Cardiac muscle cell (in vitro differentiated cells and primary cell): ENCODE measurements around the gene UBE2E3. TPM values are rescaled to one million over a fixed set of nuclear protein-coding genes. Genes with fewer than 3 reads are reported as not detected.

Experiments used
- DNase-seq, 2 donors: peaks; one replicate each; pipeline versions ENCODE4 v3.0.0 to v3.0.0-alpha.2; 2010 to 2017; ENCODE audit warnings: low read depth in 1 of 2, low spot score in 1 of 2
- H3K27ac ChIP-seq: fragments of 200-600 bp; sonication (generic); 2 replicates; pipeline ENCODE4 v1.5.1; 2016
- H3K27me3 ChIP-seq: fragments of 200-600 bp; sonication (generic); 2 replicates; pipeline ENCODE4 v1.6.0; 2016; ENCODE audit warnings: control low read depth
- H3K36me3 ChIP-seq: fragments of 200-600 bp; sonication (generic); 2 replicates; pipeline ENCODE4 v1.5.1; 2016; ENCODE audit warnings: control low read depth
- H3K4me1 ChIP-seq: fragments of 200-600 bp; sonication (generic); 2 replicates; pipeline ENCODE4 v1.8.1; 2017; ENCODE audit warnings: low read depth, mild to moderate bottlenecking, mixed run types
- H3K4me3 ChIP-seq: fragments of 200-600 bp; sonication (generic); 2 replicates; pipeline ENCODE4 v1.5.1; 2016; ENCODE audit warnings: mild to moderate bottlenecking
- H3K9me3 ChIP-seq: fragments of 200-600 bp; sonication (generic); 2 replicates; pipeline ENCODE4 v1.5.1; 2017; ENCODE audit warnings: low read depth, mild to moderate bottlenecking, control low read depth
- CTCF ChIP-seq: IDR thresholded peaks from 2 replicates; pipeline ENCODE4 v1.5.1; 2012; ENCODE audit warnings: low read depth, mild to moderate bottlenecking, low read length
- polyA plus RNA-seq: library from polyadenylated mRNA; unstranded; fragments of >200 nt; fragmentation: Nextera tagmentation; extraction: Ambion mirVana; gene quantifications from 2 replicates; pipeline ENCODE4 v1.2.1, GENCODE V29; 2016
- total RNA-seq: library from RNA; depleted of rRNA; stranded (reverse); fragments of >200 nt; gene quantifications from 2 replicates; pipeline ENCODE4 v1.2.3, GENCODE V29; 2016

UBE2E3 gene
- total and polyA plus RNA-seq, 2 experiments from 2014 or later, result 128 to 202 TPM

DNA sequence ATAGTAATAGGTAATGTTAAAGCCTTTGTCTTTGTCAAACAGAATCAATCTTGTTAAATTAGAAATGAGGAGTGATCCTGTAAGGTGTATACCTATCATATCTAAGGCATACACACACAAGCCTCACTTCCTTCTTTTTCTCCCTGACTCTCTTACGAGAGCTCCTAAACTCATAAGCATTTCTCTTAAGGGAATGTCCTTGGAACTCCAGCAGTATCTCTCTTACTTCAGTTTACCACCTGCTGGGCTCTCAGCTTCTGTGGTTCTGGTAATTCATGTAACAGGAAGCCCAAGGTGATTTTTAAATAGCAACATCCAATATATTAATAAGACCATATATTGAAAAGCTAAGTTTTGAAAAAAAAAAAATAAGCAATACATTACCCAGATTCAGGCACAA lies 85.9 kb downstream of the UBE2E3 start:
- Histone ChIP-seq H3K4me1 (peaks cover 28% of the 10 kb centered on the region), H3K27ac (no peak overlapping the region), H3K9me3 (no peaks in the 10 kb centered on the region), H3K4me3 (no peak overlapping the region), H3K36me3 (no peaks in the 10 kb centered on the region), H3K27me3 (no peaks in the 10 kb centered on the region)
- TF ChIP-seq CTCF, result no peak
- no peak for DNase-seq

- Histone ChIP-seq H3K9me3 (no peaks in the 10 kb centered on the region), H3K4me3 (no peak overlapping the region), H3K27ac (peak overlapping the region; percentile 31), H3K36me3 (no peaks in the 10 kb centered on the region), H3K27me3 (no peaks in the 10 kb centered on the region), H3K4me1 (peaks cover 21% of the 10 kb centered on the region)
- peak in 1 of 2 donors; percentile 61 for DNase-seq
- no peak for TF ChIP-seq CTCF
Measured at GRCh38 chr2:181070119-181070835, 89.9 kb downstream of the UBE2E3 start.

DNA sequence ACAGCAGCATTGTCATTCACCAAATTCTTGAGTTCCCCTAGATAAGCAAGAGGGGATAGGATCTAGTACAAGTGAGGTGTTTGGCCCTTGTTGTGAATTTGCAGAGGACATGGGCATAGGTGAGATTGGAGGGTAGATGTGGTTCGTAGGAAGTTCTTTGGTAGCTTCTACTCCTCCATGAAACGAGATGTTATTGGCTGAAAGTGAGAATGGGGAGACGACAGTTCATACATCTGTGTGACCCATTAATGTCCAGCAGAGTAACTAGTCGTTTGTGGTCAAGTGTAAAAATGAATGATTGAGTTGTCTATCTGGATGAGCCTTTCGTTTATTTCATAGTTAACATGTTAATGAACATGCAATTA lies 90.4 kb downstream of the UBE2E3 start:
- no peaks in the 10 kb centered on the region for H3K27me3 ChIP-seq
- no peak for TF ChIP-seq CTCF
- DNase-seq, result no peak
- no peak overlapping the region for H3K4me3 ChIP-seq
- no peaks in the 10 kb centered on the region for H3K36me3 ChIP-seq
- no peak overlapping the region for H3K27ac ChIP-seq
- no peaks in the 10 kb centered on the region for H3K9me3 ChIP-seq
- peaks cover 17% of the 10 kb centered on the region for H3K4me1 ChIP-seq

DNA sequence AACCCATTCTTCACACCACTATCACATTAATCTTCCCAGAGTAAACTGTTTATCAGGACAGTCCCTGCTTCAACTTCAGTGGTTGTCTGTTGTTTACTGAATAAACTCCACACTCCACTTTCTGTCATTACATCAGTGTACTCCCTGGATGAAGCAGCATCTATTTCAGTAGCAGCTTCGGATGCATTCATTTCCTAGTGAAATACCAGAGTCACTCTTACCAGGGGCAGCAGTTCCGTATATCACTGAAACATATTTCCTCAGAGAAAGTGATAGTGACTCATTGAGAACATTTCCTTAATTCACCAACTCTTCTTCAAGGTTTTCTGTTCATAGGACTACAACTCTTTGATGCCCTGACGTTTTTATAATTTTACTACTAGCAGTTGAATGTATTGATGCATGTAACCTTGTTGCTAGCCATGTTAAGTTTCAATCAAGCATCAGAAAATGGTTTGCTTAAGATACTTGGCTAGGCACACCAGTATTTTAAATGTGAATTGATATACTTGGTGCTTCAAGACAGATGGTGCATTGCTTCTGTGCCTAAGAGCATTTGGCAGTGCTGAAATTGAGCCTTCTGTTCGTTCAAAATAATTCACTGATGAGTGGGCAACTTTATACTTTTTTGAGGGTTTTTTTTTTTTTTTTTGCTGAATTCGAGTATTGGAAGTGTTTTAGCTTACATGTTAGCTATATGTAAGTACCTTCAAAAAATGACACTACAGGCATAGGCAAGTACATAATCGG lies 92.3 kb downstream of the UBE2E3 start:
- no peak for TF ChIP-seq CTCF
- no peaks in the 10 kb centered on the region for H3K27me3 ChIP-seq
- H3K4me1 ChIP-seq, result peaks cover 13% of the 10 kb centered on the region
- no peaks in the 10 kb centered on the region for H3K36me3 ChIP-seq
- peak in 1 of 2 donors; percentile 62 for DNase-seq
- H3K9me3 ChIP-seq, result no peaks in the 10 kb centered on the region
- H3K27ac ChIP-seq, result no peak overlapping the region
- H3K4me3 ChIP-seq, result no peak overlapping the region

DNA sequence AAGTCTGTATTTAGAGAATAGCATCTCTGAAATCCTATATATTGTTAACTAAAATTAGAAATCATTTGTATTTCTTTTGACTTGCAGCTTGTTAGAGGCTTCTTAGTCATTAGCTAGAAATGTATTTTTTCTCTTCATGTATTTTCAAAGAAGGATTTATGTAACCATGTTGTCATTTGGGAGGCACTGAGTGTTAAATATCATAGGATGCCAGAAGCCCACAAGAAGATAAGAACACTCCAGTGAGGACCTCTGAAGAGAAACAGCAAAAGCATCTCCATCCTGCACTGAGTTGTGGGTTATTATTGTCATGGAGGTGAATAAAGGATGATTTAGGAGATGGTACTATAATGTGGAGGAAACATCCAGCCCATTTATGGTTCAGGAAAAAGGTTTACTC lies 93.5 kb downstream of the UBE2E3 start:
- no peak for TF ChIP-seq CTCF
- Histone ChIP-seq H3K9me3 (no peaks in the 10 kb centered on the region), H3K4me3 (no peak overlapping the region), H3K27ac (no peak overlapping the region), H3K4me1 (peaks cover 13% of the 10 kb centered on the region), H3K27me3 (no peaks in the 10 kb centered on the region), H3K36me3 (no peaks in the 10 kb centered on the region)
- DNase-seq, result peak in 1 of 2 donors; percentile 47
